ENCODE data around the gene ZMYND10.

GRCh38 chr3:50333744-50334328, 11.7 kb downstream of the ZMYND10 start:
- TF ChIP-seq ZBTB21 (CRISPR knock-in tag; IDR thresholded peaks at IDR 0.05; ENCODE audit: borderline replicate concordance) (no peak), CTCF (IDR thresholded peaks at IDR 0.05) (no peak), SP1 (CRISPR knock-in tag; conservative IDR thresholded peaks at IDR 0.05) (no peak), ZNF138 (CRISPR knock-in tag; conservative IDR thresholded peaks at IDR 0.05) (no peak), ATF3 (CRISPR knock-in tag; conservative IDR thresholded peaks at IDR 0.05) (no peak), ELF4 (CRISPR knock-in tag; IDR thresholded peaks at IDR 0.05; ENCODE audit: low read depth) (no peak), GABPB1 (CRISPR knock-in tag; IDR thresholded peaks at IDR 0.05) (no peak), SMAD3 (CRISPR knock-in tag; IDR thresholded peaks at IDR 0.05; ENCODE audit: borderline replicate concordance) (no peak)

Data from WTC11 (cell line).